ENCODE results near the gene FOSL2. TPM values are rescaled to one million over a fixed set of nuclear protein-coding genes. Genes with fewer than 3 reads are reported as not detected.

Gene FOSL2
- total RNA-seq, 4 donors from 2014 or later = 298 to 370 (median 337) TPM

GRCh38 chr2:28403370-28403956, 10.8 kb downstream of the FOSL2 start:
- Histone ChIP-seq H3K9me3 (no peaks in the 10 kb centered on the region), H3K36me3 (peaks cover 75% of the 10 kb centered on the region), H3K4me1 (peaks cover 94% of the 10 kb centered on the region), H3K27me3 (no peaks in the 10 kb centered on the region), H3K4me3 (no peak overlapping the region), H3K27ac (no peak overlapping the region)
- no peak for DNase-seq (ENCODE audit: low spot score in 2 of 2)
- no peak for TF ChIP-seq POLR2A (IDR thresholded peaks at IDR 0.05)
- no peak for TF ChIP-seq EP300 (IDR thresholded peaks at IDR 0.05)
- TF ChIP-seq POLR2AphosphoS5 (IDR thresholded peaks at IDR 0.05) = no peak
- TF ChIP-seq CTCF (IDR thresholded peaks at IDR 0.05) = no peak
- WGBS = 61% methylated on average over 7 of the region's 7 CpGs

- Histone ChIP-seq H3K27me3 (no peaks in the 10 kb centered on the region), H3K9me3 (no peaks in the 10 kb centered on the region), H3K4me1 (peaks cover 89% of the 10 kb centered on the region), H3K36me3 (peaks cover 77% of the 10 kb centered on the region), H3K27ac (no peak overlapping the region), H3K4me3 (no peak overlapping the region)
- WGBS = 87% methylated on average over 11 of the region's 11 CpGs
- DNase-seq (ENCODE audit: low spot score in 2 of 2) = no peak
- TF ChIP-seq POLR2A (IDR thresholded peaks at IDR 0.05) = no peak
Measured at GRCh38 chr2:28404086-28404485, 11.4 kb downstream of the FOSL2 start.

- Histone ChIP-seq H3K27ac (no peak overlapping the region), H3K9me3 (no peaks in the 10 kb centered on the region), H3K36me3 (peaks cover 88% of the 10 kb centered on the region), H3K4me3 (no peak overlapping the region), H3K4me1 (peaks cover 83% of the 10 kb centered on the region), H3K27me3 (no peaks in the 10 kb centered on the region)
- 84% methylated on average over 3 of the region's 3 CpGs for WGBS
- DNase-seq (ENCODE audit: low spot score in 2 of 2) = no peak
- TF ChIP-seq EP300 (IDR thresholded peaks at IDR 0.05) = no peak
- TF ChIP-seq POLR2AphosphoS5 (IDR thresholded peaks at IDR 0.05) = no peak
- TF ChIP-seq POLR2A (IDR thresholded peaks at IDR 0.05) = no peak
- TF ChIP-seq CTCF (IDR thresholded peaks at IDR 0.05) = no peak
Measured at GRCh38 chr2:28405537-28405936, 12.9 kb downstream of the FOSL2 start.

- no peak for TF ChIP-seq POLR2A (IDR thresholded peaks at IDR 0.05)
- no peak for TF ChIP-seq CTCF (IDR thresholded peaks at IDR 0.05)
- TF ChIP-seq POLR2AphosphoS5 (IDR thresholded peaks at IDR 0.05) = no peak
- no peak for TF ChIP-seq EP300 (IDR thresholded peaks at IDR 0.05)
- WGBS = 52% methylated on average over 16 of the region's 16 CpGs
Measured at GRCh38 chr2:28406276-28407096, 13.8 kb downstream of the FOSL2 start.

GRCh38 chr2:28407131-28407975, 14.7 kb downstream of the FOSL2 start:
- H3K27me3 ChIP-seq = no peaks in the 10 kb centered on the region
- H3K9me3 ChIP-seq = no peaks in the 10 kb centered on the region
- peaks cover 72% of the 10 kb centered on the region for H3K4me1 ChIP-seq
- peaks cover 100% of the 10 kb centered on the region for H3K36me3 ChIP-seq
- DNase-seq (ENCODE audit: low spot score in 2 of 2) = no peak
- H3K27ac ChIP-seq = peak overlapping the region; percentile 64
- TF ChIP-seq POLR2AphosphoS5 (IDR thresholded peaks at IDR 0.05) (no peak), POLR2A (IDR thresholded peaks at IDR 0.05) (no peak), CTCF (IDR thresholded peaks at IDR 0.05) (no peak), EP300 (IDR thresholded peaks at IDR 0.05) (no peak)
- WGBS = 63% methylated on average over 5 of the region's 8 CpGs
- H3K4me3 ChIP-seq = no peak overlapping the region

More at GRCh38 chr2:28406276-28407096, 13.8 kb downstream of the FOSL2 start:
- H3K4me3 ChIP-seq = no peak overlapping the region
- H3K27ac ChIP-seq = peak overlapping the region; percentile 64
- peak in 1 of 2 donors; percentile 77 for DNase-seq (ENCODE audit: low spot score in 2 of 2)
- H3K4me1 ChIP-seq = peaks cover 77% of the 10 kb centered on the region
- H3K36me3 ChIP-seq = peaks cover 93% of the 10 kb centered on the region
- no peaks in the 10 kb centered on the region for H3K9me3 ChIP-seq
- no peaks in the 10 kb centered on the region for H3K27me3 ChIP-seq
